Measurements from ENCODE around the gene OLIG1.

DNA sequence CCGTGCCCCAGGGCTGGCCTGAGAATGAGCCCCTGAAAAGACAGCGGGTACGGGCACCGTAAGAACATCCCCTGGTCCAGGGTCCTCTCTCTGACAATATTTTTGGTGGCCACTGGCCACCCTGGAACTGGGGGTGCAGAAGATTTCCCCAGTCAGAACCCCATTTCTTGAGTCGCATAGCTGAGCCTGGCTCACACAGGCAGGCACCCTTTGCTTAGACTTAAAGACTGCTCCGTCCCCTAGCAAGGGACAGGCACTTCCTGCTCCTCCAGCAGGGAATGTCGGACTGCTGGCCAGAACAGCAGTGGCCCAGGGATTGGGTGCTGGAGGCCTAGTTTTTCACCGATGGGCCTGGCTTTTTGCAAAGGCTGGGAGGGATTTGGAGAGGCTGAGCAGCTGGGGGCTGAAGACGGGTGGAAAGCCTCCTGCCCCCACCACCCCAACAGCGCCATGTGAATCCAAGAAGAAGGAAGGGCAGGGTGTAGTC lies 39.9 kb upstream of the OLIG1 start:
- TF ChIP-seq, protein P1, sequence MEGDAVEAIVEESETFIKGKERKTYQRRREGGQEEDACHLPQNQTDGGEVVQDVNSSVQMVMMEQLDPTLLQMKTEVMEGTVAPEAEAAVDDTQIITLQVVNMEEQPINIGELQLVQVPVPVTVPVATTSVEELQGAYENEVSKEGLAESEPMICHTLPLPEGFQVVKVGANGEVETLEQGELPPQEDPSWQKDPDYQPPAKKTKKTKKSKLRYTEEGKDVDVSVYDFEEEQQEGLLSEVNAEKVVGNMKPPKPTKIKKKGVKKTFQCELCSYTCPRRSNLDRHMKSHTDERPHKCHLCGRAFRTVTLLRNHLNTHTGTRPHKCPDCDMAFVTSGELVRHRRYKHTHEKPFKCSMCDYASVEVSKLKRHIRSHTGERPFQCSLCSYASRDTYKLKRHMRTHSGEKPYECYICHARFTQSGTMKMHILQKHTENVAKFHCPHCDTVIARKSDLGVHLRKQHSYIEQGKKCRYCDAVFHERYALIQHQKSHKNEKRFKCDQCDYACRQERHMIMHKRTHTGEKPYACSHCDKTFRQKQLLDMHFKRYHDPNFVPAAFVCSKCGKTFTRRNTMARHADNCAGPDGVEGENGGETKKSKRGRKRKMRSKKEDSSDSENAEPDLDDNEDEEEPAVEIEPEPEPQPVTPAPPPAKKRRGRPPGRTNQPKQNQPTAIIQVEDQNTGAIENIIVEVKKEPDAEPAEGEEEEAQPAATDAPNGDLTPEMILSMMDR (IDR thresholded peaks at IDR 0.05), result no peak
- no peak for TF ChIP-seq POLR2A (IDR thresholded peaks at IDR 0.05)
